LNCAP (cell line): ENCODE results near the gene SMIM5.

Source experiments
- CTCF ChIP-seq: fragments of 450-650 bp; IDR thresholded peaks from 2 replicates; pipeline ENCODE4 v1.5.1; 2017; ENCODE audit warnings: mild to moderate bottlenecking

SMIM5 gene

GRCh38 chr17:75590849-75591721 lies 42.1 kb upstream of the SMIM5 start:
- no peak for TF ChIP-seq CTCF

- no peak for TF ChIP-seq CTCF
Observed at GRCh38 chr17:75591722-75592302, 41.4 kb upstream of the SMIM5 start.

- TF ChIP-seq CTCF, result no peak
Observed at GRCh38 chr17:75592348-75593020, 40.8 kb upstream of the SMIM5 start.

- TF ChIP-seq CTCF, result no peak
Observed at GRCh38 chr17:75594499-75595283, 38.5 kb upstream of the SMIM5 start.

GRCh38 chr17:75595284-75595919 lies 37.8 kb upstream of the SMIM5 start:
- TF ChIP-seq CTCF, result no peak

- no peak for TF ChIP-seq CTCF
Observed at GRCh38 chr17:75595920-75596313, 37.3 kb upstream of the SMIM5 start.
